Activated B cell treated with CpG ODN at 0.5 μM for 24 hours (primary cell): ENCODE measurements around the gene AKAP8L. TPM values are rescaled to one million over a fixed set of nuclear protein-coding genes. Genes with fewer than 3 reads are reported as not detected.

ENCODE experiments used
- ATAC-seq: fragments of 200-7000 bp; cut with Tn5 transposase; one replicate; pipeline ENCODE4 v1.10.0; 2021; ENCODE audit warnings: low read depth, mild to moderate bottlenecking, moderate library complexity
- CTCF ChIA-PET: fragments of 350-600 bp; sonication (Branson Sonifier 250); formaldehyde crosslinking; loops from one replicate; lab custom pipeline; 2021; ENCODE audit warnings: antibody characterized with exemption; lab: Charles Lee
- POLR2A ChIA-PET: fragments of 350-600 bp; sonication (Branson Sonifier 250); formaldehyde crosslinking; loops from one replicate; lab custom pipeline; 2021; ENCODE audit warnings: antibody characterized with exemption; lab: Charles Lee
- DNase-seq: peaks from one replicate; pipeline ENCODE4 v3.0.0; 2022
- H3K27ac Mint-ChIP-seq: one replicate; pipeline ENCODE4 v1.8.0; 2020; ENCODE audit warnings: mixed read lengths
- H3K27me3 Mint-ChIP-seq: one replicate; pipeline ENCODE4 v1.8.0; 2021; ENCODE audit warnings: mixed read lengths
- H3K36me3 Mint-ChIP-seq: one replicate; pipeline ENCODE4 v1.8.0; 2021; ENCODE audit warnings: low read depth, mixed read lengths
- H3K4me1 Mint-ChIP-seq: one replicate; pipeline ENCODE4 v1.8.0; 2021; ENCODE audit warnings: mixed read lengths
- H3K4me3 Mint-ChIP-seq: one replicate; pipeline ENCODE4 v1.8.0; 2020; ENCODE audit warnings: mild to moderate bottlenecking, mixed read lengths
- H3K9me3 Mint-ChIP-seq: one replicate; pipeline ENCODE4 v1.8.0; 2020; ENCODE audit warnings: mixed read lengths
- intact Hi-C: fragments of 100-400 bp; cut with micrococcal nuclease; formaldehyde crosslinking; loops from one replicate; pipeline ENCODE4 v1.15.1; 2024
- total RNA-seq: library from RNA; stranded (reverse); gene quantifications from 2 replicates; pipeline ENCODE4 v1.2.3, GENCODE V29; 2022
- TF ChIP-seq, protein P1 (sequence below): fragments of 200-600 bp; IDR thresholded peaks from one replicate; pipeline ENCODE4 v1.8.0; 2022; ENCODE audit warnings: antibody characterized with exemption, mild to moderate bottlenecking

The AKAP8L gene
- total RNA-seq, 1 donor from 2014 or later = 163 TPM

DNA sequence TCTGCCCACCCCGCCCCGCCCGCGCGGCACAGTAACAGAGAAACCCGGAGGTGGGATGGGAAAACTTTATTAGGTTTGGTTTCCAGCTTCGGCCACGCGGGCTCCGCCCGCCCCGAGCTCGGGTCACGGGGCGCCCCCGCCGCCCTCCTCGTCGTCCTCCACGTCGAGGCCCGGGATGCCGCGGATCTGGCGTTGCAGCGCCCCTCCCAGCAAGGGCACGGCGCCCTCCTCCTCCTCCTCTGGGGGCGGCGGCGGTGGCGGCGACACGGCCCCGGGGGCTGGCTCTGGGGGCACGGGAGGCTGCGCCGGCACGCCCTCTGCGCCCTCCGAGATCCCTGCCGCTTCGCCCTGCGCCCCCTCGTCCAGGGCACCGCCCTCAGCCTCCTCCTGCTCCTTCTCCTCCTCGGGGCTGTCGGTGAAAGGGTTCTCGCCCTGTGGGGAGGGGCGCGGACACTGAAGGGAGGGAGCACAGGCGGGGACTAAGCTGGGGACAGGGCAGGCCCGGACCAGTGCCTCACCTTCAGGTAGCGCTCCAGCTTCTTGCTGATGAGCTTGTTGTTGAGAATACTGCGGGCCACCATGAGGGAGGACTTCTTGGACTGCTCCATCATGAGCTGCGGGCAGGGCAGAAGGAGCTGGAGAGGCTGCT, 38.7 kb downstream of the AKAP8L start:
- TF ChIP-seq, protein P1, sequence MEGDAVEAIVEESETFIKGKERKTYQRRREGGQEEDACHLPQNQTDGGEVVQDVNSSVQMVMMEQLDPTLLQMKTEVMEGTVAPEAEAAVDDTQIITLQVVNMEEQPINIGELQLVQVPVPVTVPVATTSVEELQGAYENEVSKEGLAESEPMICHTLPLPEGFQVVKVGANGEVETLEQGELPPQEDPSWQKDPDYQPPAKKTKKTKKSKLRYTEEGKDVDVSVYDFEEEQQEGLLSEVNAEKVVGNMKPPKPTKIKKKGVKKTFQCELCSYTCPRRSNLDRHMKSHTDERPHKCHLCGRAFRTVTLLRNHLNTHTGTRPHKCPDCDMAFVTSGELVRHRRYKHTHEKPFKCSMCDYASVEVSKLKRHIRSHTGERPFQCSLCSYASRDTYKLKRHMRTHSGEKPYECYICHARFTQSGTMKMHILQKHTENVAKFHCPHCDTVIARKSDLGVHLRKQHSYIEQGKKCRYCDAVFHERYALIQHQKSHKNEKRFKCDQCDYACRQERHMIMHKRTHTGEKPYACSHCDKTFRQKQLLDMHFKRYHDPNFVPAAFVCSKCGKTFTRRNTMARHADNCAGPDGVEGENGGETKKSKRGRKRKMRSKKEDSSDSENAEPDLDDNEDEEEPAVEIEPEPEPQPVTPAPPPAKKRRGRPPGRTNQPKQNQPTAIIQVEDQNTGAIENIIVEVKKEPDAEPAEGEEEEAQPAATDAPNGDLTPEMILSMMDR = no peak
- no peaks in the 10 kb centered on the region for H3K9me3 Mint-ChIP-seq

DNA sequence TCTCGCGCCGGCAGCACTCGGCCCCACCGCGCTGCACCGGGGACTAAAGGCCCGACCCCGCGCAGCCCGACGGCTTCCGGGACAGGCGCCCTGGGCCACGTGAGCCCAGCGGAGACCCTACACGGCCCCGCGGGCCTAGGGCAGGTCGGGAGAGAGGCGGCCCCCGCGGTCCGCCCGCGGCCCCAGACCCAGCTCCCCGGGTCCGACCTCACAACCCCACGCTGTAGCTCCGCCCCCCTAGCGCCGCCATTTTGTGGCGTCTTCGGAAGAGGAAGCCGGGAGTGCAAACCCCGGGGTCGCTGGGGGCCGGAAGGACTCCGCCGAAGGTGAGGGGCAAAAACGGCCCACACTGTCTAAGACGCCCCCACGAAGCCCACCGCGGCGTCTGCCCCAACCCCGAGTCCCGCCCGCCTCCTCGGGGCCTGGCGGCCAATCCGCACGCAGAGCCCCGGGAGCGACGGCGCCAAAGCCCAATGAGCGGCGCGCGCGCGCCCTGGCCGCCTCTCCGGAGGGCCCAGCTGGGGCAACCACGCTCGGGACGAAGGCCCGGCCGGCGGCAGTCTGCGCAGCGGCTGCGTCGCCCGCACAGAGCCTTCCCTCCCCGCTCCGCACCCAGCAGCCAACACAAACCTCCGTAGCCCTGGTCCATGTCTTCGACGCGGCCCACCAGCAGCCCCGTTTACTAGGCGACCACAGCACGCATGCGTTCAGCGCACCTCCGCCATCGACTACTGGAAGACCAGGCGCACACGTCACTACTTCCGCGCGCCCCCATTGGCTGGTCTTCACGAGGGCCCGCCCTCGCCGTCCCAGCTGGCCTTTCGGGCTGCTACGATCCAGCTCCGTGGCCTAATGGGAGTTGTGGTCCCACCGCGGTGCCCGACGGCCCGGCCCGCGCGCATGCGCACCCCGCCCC, 39.4 kb downstream of the AKAP8L start, which contains the start of gene AKAP8:
Gene AKAP8 (minus strand): TSS at position 705 of the 916 bp plus-strand sequence. CDS start 56 bp downstream, at position 649.
- H3K27ac Mint-ChIP-seq = peak within 1 kb of the TSS; percentile 99
- intact Hi-C loops = loop anchor here (1.0 to 2.0 kb wide), 7 partner anchors 40 to 254 kb away; a partner anchor contains a TSS
- POLR2A ChIA-PET = interaction anchor here (0.6 to 3.6 kb wide), 27 partner anchors 8 to 1243 kb away, joined by 3 to 83 read pairs (median 5); partner anchors contain the start of genes AKAP8L, ASF1B and BRD4
- no peaks in the 10 kb centered on the region for H3K27me3 Mint-ChIP-seq
- TF ChIP-seq, protein P1 = no peak
- peaks cover 43% of the 10 kb centered on the region for H3K4me1 Mint-ChIP-seq
- H3K4me3 Mint-ChIP-seq = peak within 1 kb of the TSS; percentile 100
- CTCF ChIA-PET = interaction anchor here (1.2 to 3.1 kb wide), 6 partner anchors 40 to 176 kb away, joined by 3 to 16 read pairs (median 4); partner anchors contain the start of gene AKAP8L
- peaks cover 19% of the 10 kb centered on the region for H3K36me3 Mint-ChIP-seq
- peak; percentile 91 for ATAC-seq
- H3K9me3 Mint-ChIP-seq = no peaks in the 10 kb centered on the region
- DNase-seq = peak; percentile 96

More for the DNA sequence above, 38.7 kb downstream of the AKAP8L start:
- POLR2A ChIA-PET = interaction anchor here (0.6 to 3.6 kb wide), 21 partner anchors 11 to 1243 kb away, joined by 3 to 83 read pairs (median 7); partner anchors contain the start of genes AKAP8L, ASF1B and BRD4
- DNase-seq (no peak), ATAC-seq (peak; percentile 22)
- Mint-ChIP-seq H3K4me1 (peaks cover 39% of the 10 kb centered on the region), H3K4me3 (peak overlapping the region; percentile 100), H3K27ac (peak overlapping the region; percentile 99), H3K36me3 (peaks cover 15% of the 10 kb centered on the region), H3K27me3 (no peaks in the 10 kb centered on the region)
- intact Hi-C loops = loop anchor here (1.0 to 2.0 kb wide), 7 partner anchors 39 to 255 kb away; a partner anchor contains a TSS
- CTCF ChIA-PET = interaction anchor here (0.9 to 3.1 kb wide), 7 partner anchors 39 to 176 kb away, joined by 3 to 16 read pairs (median 4); partner anchors contain the start of gene AKAP8L

DNA sequence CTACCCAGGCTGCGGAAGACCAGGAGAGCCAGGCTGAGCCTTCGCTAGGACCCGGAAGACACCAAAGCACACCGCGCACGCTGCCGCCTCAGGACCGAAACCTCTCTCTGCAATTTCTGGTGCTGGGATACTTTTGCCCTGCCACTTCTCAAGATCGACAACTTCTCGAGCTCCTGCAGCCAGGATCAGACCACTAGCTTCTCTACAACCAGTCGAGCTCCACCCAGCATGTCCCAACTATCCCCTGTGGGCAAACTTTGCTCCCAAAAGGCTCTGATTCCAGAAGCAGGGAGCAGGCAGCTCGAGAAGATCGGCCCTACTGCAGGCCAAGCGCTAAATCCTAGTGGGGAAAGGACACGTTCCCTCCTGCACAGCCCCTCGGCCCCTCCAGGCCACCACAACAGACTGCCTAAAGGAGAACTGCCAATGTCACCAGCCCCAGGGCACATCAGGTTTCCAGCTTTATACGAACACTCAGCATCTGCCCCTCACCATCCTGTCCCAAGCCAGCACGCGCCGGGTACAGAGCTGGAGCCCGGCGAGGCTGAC, 40.2 kb downstream of the AKAP8L start:
- H3K4me3 Mint-ChIP-seq = peak overlapping the region; percentile 100
- ATAC-seq = no peak
- no peaks in the 10 kb centered on the region for H3K27me3 Mint-ChIP-seq
- no peak for DNase-seq
- H3K4me1 Mint-ChIP-seq = peaks cover 43% of the 10 kb centered on the region
- ChIA-PET POLR2A (interaction anchor here (0.6 to 3.6 kb wide), 18 partner anchors 9 to 176 kb away, joined by 3 to 83 read pairs (median 7); partner anchors contain the start of genes AKAP8L and BRD4), CTCF (interaction anchor here (0.6 to 3.1 kb wide), 5 partner anchors 41 to 1262 kb away, joined by 3 to 16 read pairs (median 4); partner anchors contain the start of gene AKAP8L)
- H3K9me3 Mint-ChIP-seq = no peaks in the 10 kb centered on the region
- peak overlapping the region; percentile 94 for H3K27ac Mint-ChIP-seq
- intact Hi-C loops = loop anchor here (1.0 to 2.0 kb wide), 7 partner anchors 41 to 253 kb away; a partner anchor contains a TSS
- peaks cover 24% of the 10 kb centered on the region for H3K36me3 Mint-ChIP-seq
- TF ChIP-seq, protein P1 = no peak

DNA sequence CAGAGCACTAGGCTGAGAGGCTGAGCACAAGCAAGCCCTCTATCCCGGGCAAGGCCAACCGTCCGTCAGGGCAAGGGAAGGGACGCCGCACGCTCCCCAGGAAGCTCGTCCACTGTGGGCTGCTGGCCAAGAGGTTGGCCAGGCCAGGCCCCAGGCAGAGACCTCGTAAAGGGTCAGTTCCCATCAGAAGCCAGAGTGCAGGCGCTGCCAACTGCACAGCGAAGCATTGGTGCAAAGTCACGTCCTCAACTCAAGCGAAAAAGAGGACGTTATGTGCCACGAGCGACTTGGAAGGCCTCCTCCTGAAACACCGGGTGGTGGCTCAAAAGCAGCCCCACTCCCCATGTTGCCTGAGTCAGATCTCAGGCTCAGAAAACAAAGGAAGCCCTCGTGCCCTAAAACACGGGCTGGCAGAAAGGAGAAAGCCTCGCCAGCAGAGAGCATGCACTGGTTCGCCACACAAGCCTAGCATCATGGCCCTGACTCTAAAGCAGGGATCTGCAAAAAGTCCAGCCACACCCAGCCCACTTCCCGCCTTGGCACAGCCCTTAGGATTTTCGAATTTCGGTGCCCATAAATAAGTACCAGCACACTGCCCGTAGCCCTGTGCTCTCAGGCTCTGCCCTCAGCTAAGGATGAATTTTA, 43.9 kb downstream of the AKAP8L start:
- ChIA-PET POLR2A (interaction anchor here (0.6 to 1.7 kb wide), 2 partner anchors 9 to 41 kb away, joined by 6 read pairs; no protein-coding TSS in a partner anchor), CTCF (no interaction called here)
- H3K4me1 Mint-ChIP-seq = peaks cover 27% of the 10 kb centered on the region
- no peak overlapping the region for H3K27ac Mint-ChIP-seq
- ATAC-seq (no peak), DNase-seq (no peak)
- no peaks in the 10 kb centered on the region for H3K27me3 Mint-ChIP-seq
- H3K4me3 Mint-ChIP-seq = no peak overlapping the region
- TF ChIP-seq, protein P1 = no peak
- peaks cover 52% of the 10 kb centered on the region for H3K36me3 Mint-ChIP-seq
- intact Hi-C loops = no loop called here
- no peaks in the 10 kb centered on the region for H3K9me3 Mint-ChIP-seq
